ENCODE measurements around the gene CAPN15.
"Not testable (repeated sequence)": the region's sequence is repeated elsewhere in the genome, so short reads cannot be mapped to it uniquely, and the experiment has no call there.

The CAPN15 gene

DNA sequence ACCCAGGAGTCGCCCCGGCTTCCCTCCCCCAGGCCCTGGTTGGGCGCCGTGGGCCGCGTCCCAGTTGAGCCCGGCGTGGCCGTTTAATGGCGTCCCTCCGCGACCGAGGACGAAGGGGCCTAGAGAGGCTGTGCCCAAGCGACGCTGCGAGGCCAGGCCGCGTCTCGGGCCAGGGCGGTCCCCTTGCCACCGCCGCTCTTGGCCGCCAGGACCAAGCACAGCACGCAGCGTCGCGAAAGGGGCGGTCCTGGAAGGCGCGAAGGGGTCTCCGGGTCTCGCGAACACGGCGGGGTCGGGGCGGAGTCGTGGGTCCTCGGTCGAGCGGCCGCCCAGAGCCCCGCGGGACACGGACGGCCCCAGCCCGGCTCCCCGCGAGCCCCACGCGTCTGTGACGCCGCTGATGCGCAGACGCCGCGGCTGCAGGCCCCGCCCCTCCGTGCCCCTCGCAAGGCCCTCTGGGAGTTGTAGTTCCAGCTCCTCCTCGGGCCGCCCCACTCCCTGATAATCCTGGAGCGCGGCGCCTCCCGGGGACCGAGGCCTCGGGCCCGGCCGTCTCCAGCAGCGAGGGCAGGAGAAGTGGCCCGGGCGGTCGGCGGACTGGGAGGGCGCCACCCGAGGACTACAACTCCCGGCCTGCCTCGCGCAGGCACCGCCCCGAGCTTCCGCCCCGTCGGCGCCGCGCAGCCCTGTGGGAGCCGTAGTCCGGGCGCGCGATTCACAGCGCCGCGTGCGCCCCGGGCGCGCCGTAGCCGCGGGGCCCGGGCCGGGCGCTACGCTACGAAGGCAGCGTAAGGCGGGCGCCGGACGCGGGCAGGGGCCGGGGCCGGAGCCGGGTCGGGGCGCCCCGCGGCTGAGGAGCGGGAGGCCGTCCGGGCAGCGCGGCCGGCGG is at the start of gene CAPN15:
TSS of gene CAPN15 (plus strand) at position 698 of the 889 bp plus-strand sequence. CDS start 19,127 bp downstream, outside the sequence.
- DNase-seq: peak; percentile 94

DNA sequence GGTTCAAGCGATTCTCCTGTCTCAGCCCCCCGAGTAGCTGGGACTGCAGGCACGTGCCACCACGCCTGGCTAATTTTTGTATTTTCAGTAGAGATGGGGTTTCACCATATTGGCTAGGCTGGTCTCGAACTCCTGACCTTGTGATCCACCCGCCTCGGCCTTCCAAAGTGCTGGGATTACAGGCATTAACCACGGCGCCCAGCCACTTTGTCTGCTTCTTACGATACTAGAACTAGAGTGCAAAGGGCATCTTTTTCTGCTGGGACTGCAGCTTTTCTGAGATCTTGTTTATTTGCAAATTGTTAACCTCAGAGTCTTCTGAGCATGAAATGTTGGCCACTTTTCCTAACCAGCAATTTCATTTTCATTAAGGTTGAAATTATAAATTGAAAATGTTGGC is 49.2 kb upstream of the CAPN15 start:
- DNase-seq: not testable (repeated sequence)

DNA sequence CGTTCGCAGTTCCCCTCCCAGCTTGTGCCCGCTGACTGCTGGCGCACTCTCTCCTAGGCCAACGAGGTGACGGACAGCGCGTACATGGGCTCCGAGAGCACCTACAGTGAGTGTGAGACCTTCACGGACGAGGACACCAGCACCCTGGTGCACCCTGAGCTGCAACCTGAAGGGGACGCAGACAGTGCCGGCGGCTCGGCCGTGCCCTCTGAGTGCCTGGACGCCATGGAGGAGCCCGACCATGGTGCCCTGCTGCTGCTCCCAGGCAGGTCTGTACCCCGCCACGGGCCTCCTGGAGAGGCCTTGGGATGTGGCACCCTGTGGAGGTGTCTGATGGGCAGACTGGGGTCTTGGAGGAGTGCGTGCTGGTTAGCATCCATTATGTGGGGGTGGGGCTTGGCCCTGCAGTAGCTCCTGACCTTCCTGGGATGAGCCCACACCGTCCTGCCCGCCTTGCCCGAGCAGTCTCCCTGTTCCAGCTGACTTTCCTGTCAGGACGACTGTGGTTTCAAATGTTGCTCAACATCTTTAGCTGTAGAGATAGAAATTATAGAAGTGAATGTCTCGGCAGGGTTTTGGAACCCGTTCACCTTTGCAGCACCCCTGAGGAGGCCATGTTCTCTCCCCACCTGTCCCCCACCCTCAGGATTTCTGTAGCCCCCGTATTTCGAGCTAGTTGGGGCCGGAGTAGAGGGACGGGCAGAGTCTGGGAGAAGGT is 44.9 kb upstream of the CAPN15 start:
- DNase-seq: no peak

GRCh38 chr16:483341-484075 is 44.0 kb upstream of the CAPN15 start:
- no peak for DNase-seq

- DNase-seq: no peak
Measured at GRCh38 chr16:489606-490005, 37.9 kb upstream of the CAPN15 start.

DNA sequence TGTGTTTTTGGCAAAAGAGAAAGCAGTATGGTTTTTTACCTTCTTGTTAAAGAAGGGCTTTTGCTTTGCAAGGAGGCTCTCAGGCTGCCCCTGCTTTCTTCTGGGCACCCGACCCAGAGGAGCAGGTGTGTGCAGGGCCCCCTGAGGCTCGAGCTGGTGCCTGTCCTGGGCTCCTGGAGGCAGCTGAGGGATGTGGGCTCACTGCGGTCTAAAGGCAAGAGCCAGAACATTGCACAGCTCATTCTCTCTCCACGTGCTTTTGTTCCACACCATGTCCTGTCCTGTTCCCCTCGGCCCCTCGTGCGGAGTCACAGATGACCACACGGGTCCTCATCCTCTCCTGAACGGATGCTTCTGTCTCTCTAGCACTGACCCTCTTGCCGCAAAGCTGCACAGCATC is 36.7 kb upstream of the CAPN15 start:
- DNase-seq: no peak

GRCh38 chr16:491220-491919 is 36.1 kb upstream of the CAPN15 start:
- no peak for DNase-seq

- DNase-seq: no peak
Measured at GRCh38 chr16:492211-492875, 35.2 kb upstream of the CAPN15 start.

- DNase-seq: not testable (repeated sequence)
Measured at GRCh38 chr16:494676-495075, 32.8 kb upstream of the CAPN15 start.

DNA sequence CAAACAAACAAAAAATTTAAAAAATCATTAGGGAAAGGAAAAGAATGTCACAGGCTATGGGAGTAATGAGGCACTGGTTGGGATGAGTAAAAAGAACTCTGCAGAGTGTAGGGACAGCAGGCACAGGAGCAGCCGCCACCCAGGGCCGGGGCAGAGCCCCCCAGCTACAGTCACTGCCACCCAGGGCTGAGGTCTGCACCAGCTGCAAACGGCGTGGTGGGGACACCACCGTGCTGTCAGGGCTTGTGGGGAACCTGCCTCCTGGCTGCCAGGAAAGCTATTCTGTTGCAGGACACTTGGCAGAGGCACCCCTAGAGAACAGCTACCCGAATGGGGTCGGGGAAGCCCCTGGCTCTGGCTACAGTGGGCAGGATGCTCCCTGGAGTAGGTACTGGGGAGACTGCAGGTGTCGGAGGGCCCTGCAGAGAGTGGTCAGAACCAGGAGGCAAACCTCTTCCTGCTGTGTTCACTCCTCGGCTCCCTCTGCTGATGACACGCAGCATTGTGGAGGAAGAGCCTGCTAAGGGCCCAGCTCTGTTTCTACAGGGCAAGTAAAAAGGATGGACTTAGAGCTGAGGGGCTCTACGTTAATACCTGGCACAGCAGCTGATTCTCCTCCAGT is 32.3 kb upstream of the CAPN15 start:
- DNase-seq: peak; percentile 44

DNA sequence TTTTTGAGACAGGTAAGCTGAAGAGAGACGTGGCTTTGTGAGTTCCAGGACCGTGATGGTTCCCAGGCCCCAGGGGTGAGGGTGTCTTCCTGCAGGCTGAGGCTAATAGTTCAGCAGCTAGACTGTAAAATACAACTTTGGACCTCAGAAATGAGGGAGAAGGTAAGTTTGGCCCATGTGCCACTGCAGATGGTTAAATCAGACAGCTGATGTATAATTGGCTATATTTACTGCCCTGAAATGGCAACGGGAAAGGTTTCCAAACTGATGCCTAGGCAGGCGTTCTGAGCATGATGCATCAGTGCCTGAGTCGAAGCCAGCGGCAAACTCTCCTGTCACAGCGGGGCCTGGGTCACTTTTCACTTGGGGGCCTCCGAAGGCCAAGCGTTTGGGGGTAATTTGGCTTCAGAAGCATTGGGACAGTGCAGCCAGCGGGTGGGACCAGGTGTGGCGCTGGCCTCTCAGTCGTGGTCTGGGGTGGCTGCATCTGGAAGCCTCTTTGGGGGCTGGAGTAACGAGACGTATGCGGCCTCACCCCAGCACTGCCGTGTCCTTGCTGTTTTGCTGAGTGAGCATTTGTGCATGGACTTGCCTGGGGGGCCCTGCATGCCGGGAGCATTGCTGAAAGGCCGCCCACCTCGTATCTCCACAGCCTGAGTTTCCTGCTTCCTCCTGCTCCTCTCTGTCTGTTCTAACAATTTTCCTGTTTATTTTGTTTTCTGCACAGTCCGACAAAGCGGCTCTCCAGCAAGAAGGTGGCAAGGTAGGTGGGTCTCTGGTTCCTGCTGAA is 31.2 kb upstream of the CAPN15 start:
- DNase-seq: no peak

DNA sequence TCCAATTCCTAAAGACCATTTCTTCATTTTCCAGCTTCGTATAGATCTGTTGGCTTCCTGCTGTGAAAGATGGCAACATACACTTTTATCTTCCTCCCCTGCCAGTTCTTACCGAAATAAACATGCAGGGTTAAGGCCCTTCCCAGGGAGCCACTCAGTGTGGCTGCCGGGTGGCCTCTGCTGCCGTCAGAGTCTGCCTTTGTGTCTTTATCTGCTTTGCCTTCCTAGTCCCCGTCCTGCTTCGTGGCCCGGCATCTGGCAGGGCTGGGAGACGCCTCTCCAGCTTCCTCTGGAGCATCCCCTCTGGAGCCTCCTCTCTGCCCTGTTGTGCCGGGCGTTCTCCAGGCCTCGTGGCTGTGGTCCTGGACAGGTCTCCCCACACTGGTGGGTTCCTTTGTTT is 30.3 kb upstream of the CAPN15 start:
- no peak for DNase-seq

GRCh38 chr16:499924-500323 is 27.6 kb upstream of the CAPN15 start:
- DNase-seq: no peak

GRCh38 chr16:500709-501108 is 26.8 kb upstream of the CAPN15 start:
- no peak for DNase-seq

DNA sequence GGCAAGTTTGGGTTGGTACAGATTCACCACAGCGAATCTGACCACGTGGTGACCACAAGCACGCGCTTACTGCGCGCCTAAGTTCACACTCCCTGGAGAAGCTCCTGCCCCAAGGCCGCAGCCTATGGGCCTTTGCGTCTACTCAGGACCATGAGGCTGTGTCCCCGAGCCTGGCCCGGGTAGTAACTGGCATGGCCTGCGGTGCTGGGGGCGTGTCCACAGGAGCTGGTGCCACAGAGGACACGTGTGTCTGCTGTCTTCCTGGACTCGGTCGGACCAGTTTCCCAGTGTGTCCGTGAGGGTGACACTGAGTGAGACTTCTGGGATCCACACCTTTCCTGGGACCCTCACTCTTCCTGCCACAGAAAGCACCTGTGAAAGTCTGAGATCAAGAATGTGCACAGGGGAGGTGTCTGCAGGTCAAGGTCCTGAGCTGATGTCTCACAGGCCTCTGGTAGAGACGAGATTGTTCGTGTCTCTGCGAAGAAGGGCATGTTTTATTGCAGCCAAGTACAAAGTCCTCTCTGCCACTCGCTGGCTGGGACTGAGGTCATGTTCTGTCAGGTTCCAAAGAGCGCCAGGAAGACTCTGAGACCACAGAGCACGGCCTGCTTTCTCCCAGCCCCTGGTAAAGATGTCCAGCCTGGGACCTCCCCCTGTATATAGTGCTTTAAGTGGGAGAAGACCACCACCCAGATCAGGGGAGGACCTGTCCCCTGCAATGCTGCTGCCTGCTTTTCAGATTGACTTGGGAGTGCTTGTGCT is 25.2 kb upstream of the CAPN15 start:
- DNase-seq: no peak

GRCh38 chr16:503150-504071 is 24.1 kb upstream of the CAPN15 start:
- no peak for DNase-seq

GRCh38 chr16:505479-506245 is 21.9 kb upstream of the CAPN15 start:
- no peak for DNase-seq

DNA sequence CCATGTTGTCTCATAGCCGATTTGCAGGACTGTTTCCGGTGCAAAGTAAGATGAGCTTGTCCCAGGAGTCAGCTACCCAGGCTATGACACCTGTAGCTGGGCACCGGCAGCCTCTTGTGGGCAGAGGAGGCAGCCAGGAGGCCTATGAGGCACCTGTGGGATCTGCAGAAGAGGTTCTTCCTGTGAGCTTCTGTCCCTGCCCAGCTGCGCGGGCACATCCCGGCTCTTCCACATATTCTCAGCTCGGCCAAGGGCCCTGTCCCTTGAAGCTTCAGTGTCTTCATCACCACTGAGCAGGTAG is 21.3 kb upstream of the CAPN15 start:
- DNase-seq: no peak
